ENCODE measurements around the gene PRKAR2B. TPM values are rescaled to one million over a fixed set of nuclear protein-coding genes. Genes with fewer than 3 reads are reported as not detected.
"Not testable (repeated sequence)": the region's sequence is repeated elsewhere in the genome, so short reads cannot be mapped to it uniquely, and the experiment has no call there.

Gene PRKAR2B
- total RNA-seq, 1 donor from 2014 or later: 0.14 TPM

- Mint-ChIP-seq H3K36me3 (ENCODE audit: low read depth) (no peaks in the 10 kb centered on the region), H3K27me3 (ENCODE audit: low read depth) (peaks cover 11% of the 10 kb centered on the region), H3K4me3 (ENCODE audit: low read depth) (no peak overlapping the region), H3K4me1 (ENCODE audit: low read depth) (no peaks in the 10 kb centered on the region), H3K27ac (no peak overlapping the region), H3K9me3 (no peaks in the 10 kb centered on the region)
- DNase-seq (ENCODE audit: low spot score): no peak
- intact Hi-C loops (cut with micrococcal nuclease): no loop called here
Measured at GRCh38 chr7:107151538-107151937, 107.0 kb downstream of the PRKAR2B start.

GRCh38 chr7:107152011-107152410 is 107.5 kb downstream of the PRKAR2B start:
- H3K27ac Mint-ChIP-seq: no peak overlapping the region
- DNase-seq (ENCODE audit: low spot score): no peak
- intact Hi-C loops (cut with micrococcal nuclease): no loop called here
- H3K27me3 Mint-ChIP-seq (ENCODE audit: low read depth): peaks cover 15% of the 10 kb centered on the region
- H3K4me1 Mint-ChIP-seq (ENCODE audit: low read depth): no peaks in the 10 kb centered on the region
- H3K36me3 Mint-ChIP-seq (ENCODE audit: low read depth): no peaks in the 10 kb centered on the region
- H3K4me3 Mint-ChIP-seq (ENCODE audit: low read depth): no peak overlapping the region
- no peaks in the 10 kb centered on the region for H3K9me3 Mint-ChIP-seq

- no peak for DNase-seq (ENCODE audit: low spot score)
- H3K9me3 Mint-ChIP-seq: no peaks in the 10 kb centered on the region
- H3K4me1 Mint-ChIP-seq (ENCODE audit: low read depth): no peaks in the 10 kb centered on the region
- no peaks in the 10 kb centered on the region for H3K36me3 Mint-ChIP-seq (ENCODE audit: low read depth)
- intact Hi-C loops (cut with micrococcal nuclease): no loop called here
- no peak overlapping the region for H3K4me3 Mint-ChIP-seq (ENCODE audit: low read depth)
- H3K27ac Mint-ChIP-seq: no peak overlapping the region
- peaks cover 17% of the 10 kb centered on the region for H3K27me3 Mint-ChIP-seq (ENCODE audit: low read depth)
Measured at GRCh38 chr7:107154826-107155225, 110.3 kb downstream of the PRKAR2B start.

DNA sequence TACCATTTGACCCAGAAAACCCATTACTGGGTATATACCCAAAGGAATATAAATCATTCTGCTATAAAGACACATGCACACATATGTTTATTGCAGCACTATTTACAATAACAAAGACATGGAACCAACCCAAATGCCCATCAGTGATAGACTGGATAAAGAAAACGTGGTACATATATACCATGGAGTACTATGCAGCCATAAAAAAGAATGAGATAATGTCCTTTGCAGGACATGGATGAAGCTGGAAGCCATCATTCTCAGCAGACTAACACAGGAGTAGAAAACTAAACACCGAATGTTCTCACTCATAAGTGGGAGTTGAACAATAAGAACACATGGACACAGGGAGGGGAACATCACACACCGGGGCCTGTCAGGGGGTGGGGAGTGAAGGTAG is 111.2 kb downstream of the PRKAR2B start:
- H3K9me3 Mint-ChIP-seq; H3K4me1 Mint-ChIP-seq (ENCODE audit: low read depth); H3K4me3 Mint-ChIP-seq (ENCODE audit: low read depth); H3K36me3 Mint-ChIP-seq (ENCODE audit: low read depth); DNase-seq (ENCODE audit: low spot score); intact Hi-C loops (cut with micrococcal nuclease); H3K27ac Mint-ChIP-seq: not testable (repeated sequence)
- H3K27me3 Mint-ChIP-seq (ENCODE audit: low read depth): peaks cover 17% of the 10 kb centered on the region

GRCh38 chr7:107157091-107157490 is 112.6 kb downstream of the PRKAR2B start:
- intact Hi-C loops (cut with micrococcal nuclease): no loop called here
- Mint-ChIP-seq H3K9me3 (no peaks in the 10 kb centered on the region), H3K27me3 (ENCODE audit: low read depth) (peaks cover 17% of the 10 kb centered on the region), H3K4me3 (ENCODE audit: low read depth) (no peak overlapping the region), H3K36me3 (ENCODE audit: low read depth) (no peaks in the 10 kb centered on the region), H3K4me1 (ENCODE audit: low read depth) (no peaks in the 10 kb centered on the region), H3K27ac (no peak overlapping the region)
- DNase-seq (ENCODE audit: low spot score): no peak

DNA sequence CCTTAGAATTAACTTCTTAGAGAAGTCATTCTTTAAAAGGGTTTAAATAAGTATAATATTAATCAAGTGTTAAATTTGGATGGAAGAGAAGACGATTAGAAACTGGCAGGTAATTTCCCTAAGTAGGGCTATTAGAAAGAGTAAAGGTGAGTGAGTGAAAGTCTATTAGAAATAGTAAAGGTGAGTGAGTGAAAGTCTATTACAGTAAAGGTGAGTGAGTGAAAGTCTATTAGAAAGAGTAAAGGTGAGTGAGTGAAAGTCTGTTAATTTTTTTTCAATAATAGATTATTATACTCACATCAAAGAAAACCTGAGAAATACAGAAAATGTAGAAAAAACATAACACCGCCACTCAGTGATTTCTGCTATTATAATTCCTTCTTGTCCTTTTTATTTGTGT is 113.5 kb downstream of the PRKAR2B start:
- Mint-ChIP-seq H3K27me3 (ENCODE audit: low read depth) (peaks cover 14% of the 10 kb centered on the region), H3K9me3 (no peaks in the 10 kb centered on the region), H3K36me3 (ENCODE audit: low read depth) (no peaks in the 10 kb centered on the region), H3K4me1 (ENCODE audit: low read depth) (no peaks in the 10 kb centered on the region), H3K27ac (no peak overlapping the region), H3K4me3 (ENCODE audit: low read depth) (no peak overlapping the region)
- intact Hi-C loops (cut with micrococcal nuclease): no loop called here
- no peak for DNase-seq (ENCODE audit: low spot score)

DNA sequence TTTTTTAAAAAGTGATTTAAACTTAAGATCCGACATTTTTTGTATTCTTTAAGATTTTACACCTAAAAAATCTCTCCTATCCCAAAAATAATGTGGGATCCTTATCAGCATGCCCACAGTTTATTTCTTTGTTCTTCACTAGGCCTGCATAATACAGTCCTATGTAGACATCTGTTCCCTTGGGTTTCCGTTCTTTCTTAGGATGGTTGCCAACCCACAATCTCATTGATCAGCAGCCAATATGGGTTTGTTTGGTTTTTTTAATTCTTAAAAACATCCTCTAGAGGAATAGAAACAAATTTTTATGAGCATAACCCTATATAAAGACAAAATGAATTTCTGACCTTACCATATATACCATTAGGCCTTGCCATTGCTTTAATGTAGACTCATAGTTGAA is 115.9 kb downstream of the PRKAR2B start:
- intact Hi-C loops (cut with micrococcal nuclease): loop anchor here (10.0 kb wide), 1 partner anchor 714 kb away; no protein-coding TSS in a partner anchor
- no peak overlapping the region for H3K4me3 Mint-ChIP-seq (ENCODE audit: low read depth)
- no peaks in the 10 kb centered on the region for H3K9me3 Mint-ChIP-seq
- no peaks in the 10 kb centered on the region for H3K4me1 Mint-ChIP-seq (ENCODE audit: low read depth)
- no peak for DNase-seq (ENCODE audit: low spot score)
- no peak overlapping the region for H3K27ac Mint-ChIP-seq
- H3K36me3 Mint-ChIP-seq (ENCODE audit: low read depth): no peaks in the 10 kb centered on the region
- H3K27me3 Mint-ChIP-seq (ENCODE audit: low read depth): peaks cover 19% of the 10 kb centered on the region

DNA sequence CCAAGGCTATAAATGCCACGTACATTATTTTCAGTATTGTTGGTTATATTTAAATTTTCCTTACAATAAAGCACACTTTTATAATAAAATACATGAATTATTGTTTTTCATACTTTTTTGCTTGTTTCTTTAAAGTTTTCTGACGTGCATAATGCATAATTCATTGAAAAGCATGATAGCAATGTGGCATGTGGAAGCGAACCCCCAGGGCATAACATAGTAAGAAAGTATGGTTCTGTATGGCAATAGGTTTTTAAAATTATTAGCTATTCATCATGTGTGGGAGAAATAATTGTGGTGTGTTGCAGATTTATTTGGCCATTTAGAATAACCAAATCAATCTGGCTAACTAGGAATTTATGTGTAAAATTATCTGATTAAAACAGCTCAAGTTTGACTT is 116.9 kb downstream of the PRKAR2B start:
- H3K9me3 Mint-ChIP-seq: no peaks in the 10 kb centered on the region
- intact Hi-C loops (cut with micrococcal nuclease): loop anchor here (10.0 kb wide), 1 partner anchor 713 kb away; no protein-coding TSS in a partner anchor
- no peak for DNase-seq (ENCODE audit: low spot score)
- H3K27ac Mint-ChIP-seq: no peak overlapping the region
- no peak overlapping the region for H3K4me3 Mint-ChIP-seq (ENCODE audit: low read depth)
- H3K27me3 Mint-ChIP-seq (ENCODE audit: low read depth): peaks cover 24% of the 10 kb centered on the region
- peaks cover 4% of the 10 kb centered on the region for H3K4me1 Mint-ChIP-seq (ENCODE audit: low read depth)
- no peaks in the 10 kb centered on the region for H3K36me3 Mint-ChIP-seq (ENCODE audit: low read depth)

DNA sequence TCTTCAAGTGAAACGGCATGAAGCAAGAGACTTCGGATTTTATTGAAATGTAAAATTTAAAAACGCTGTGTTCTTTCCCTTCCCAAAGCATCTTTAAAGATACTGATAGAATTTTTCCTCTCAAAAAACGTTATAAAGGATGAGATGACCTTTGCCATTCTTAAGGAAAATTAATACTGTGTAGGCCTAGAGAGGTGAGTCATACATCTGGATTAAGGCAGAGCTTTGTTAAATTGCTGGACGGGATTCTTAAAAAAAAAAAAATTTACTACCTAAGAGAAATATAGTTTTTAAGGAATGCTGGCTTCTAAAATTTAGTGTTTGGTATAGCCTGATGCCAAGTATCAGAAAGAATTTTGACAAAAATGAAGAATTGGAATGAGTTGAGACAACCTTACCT is 118.0 kb downstream of the PRKAR2B start:
- DNase-seq (ENCODE audit: low spot score): no peak
- H3K27ac Mint-ChIP-seq: no peak overlapping the region
- H3K9me3 Mint-ChIP-seq: no peaks in the 10 kb centered on the region
- H3K36me3 Mint-ChIP-seq (ENCODE audit: low read depth): no peaks in the 10 kb centered on the region
- intact Hi-C loops (cut with micrococcal nuclease): loop anchor here (10.0 kb wide), 1 partner anchor 712 kb away; no protein-coding TSS in a partner anchor
- H3K4me1 Mint-ChIP-seq (ENCODE audit: low read depth): peaks cover 7% of the 10 kb centered on the region
- no peak overlapping the region for H3K4me3 Mint-ChIP-seq (ENCODE audit: low read depth)
- H3K27me3 Mint-ChIP-seq (ENCODE audit: low read depth): peaks cover 18% of the 10 kb centered on the region

DNA sequence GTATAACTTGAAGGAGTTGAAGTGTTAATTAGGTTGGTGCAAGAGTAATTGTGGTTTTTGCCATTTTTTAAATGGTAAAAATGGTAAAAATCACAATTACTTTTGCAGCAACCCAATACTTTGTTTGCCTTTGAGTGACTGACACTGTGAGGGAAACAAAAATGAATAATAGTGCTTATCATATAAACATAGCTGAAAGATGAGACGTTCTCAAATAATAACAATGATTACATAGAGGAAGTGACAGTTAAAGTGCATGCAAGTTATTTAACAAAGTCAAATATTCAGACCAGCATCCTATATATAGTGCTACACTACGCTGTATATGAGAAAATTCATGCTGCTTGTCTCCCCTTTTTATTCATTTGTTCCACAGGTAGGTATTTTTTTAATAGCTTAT is 119.6 kb downstream of the PRKAR2B start:
- intact Hi-C loops (cut with micrococcal nuclease): loop anchor here (10.0 kb wide), 1 partner anchor 711 kb away; no protein-coding TSS in a partner anchor
- no peak for DNase-seq (ENCODE audit: low spot score)
- Mint-ChIP-seq H3K27ac (no peak overlapping the region), H3K9me3 (no peaks in the 10 kb centered on the region), H3K36me3 (ENCODE audit: low read depth) (no peaks in the 10 kb centered on the region), H3K4me3 (ENCODE audit: low read depth) (no peak overlapping the region), H3K27me3 (ENCODE audit: low read depth) (peaks cover 15% of the 10 kb centered on the region), H3K4me1 (ENCODE audit: low read depth) (peaks cover 17% of the 10 kb centered on the region)

- H3K4me3 Mint-ChIP-seq (ENCODE audit: low read depth): no peak overlapping the region
- H3K27ac Mint-ChIP-seq: no peak overlapping the region
- H3K4me1 Mint-ChIP-seq (ENCODE audit: low read depth): peaks cover 23% of the 10 kb centered on the region
- H3K27me3 Mint-ChIP-seq (ENCODE audit: low read depth): peaks cover 15% of the 10 kb centered on the region
- H3K36me3 Mint-ChIP-seq (ENCODE audit: low read depth): no peaks in the 10 kb centered on the region
- no peak for DNase-seq (ENCODE audit: low spot score)
- intact Hi-C loops (cut with micrococcal nuclease): loop anchor here (5.0 to 10.0 kb wide), 6 partner anchors 417 to 1643 kb away; partner anchors contain the start of genes BCAP29, CCDC71L and PUS7
- no peaks in the 10 kb centered on the region for H3K9me3 Mint-ChIP-seq
Measured at GRCh38 chr7:107165341-107165740, 120.8 kb downstream of the PRKAR2B start.

DNA sequence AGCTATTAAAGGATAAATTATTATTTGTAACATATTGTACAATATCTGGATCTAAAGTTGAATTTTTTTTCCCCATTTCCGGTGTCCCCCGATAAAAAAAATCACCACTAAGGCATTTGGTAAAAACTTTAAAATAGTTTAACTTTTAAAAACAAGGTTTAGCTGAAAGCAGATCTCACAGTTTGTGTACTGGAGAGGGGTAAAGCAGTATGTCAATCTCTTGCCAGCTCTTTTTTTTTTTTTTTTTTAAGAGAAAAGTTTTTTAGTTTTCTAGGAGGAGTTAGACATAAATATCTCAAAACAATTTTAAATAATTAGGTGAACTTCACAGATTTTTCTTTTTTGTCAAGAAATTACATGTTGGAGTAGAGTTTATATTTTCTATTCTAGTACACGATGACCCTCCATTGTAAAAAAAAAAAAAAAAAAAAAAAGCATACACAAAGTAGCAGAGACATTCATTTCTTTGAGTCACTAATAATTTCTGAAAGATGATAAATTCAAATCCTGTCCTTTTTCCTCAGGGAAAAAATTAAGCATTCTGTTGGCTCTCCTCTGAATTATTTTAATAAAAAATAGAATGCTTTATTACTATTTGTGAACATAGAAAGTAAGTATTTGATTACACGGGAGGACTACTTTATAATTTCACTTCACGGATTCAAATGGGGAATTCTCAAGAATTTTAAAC is 122.4 kb downstream of the PRKAR2B start:
- Mint-ChIP-seq H3K4me1 (ENCODE audit: low read depth) (peaks cover 25% of the 10 kb centered on the region), H3K36me3 (ENCODE audit: low read depth) (peaks cover 3% of the 10 kb centered on the region), H3K4me3 (ENCODE audit: low read depth) (peak overlapping the region; percentile 89), H3K27ac (peak overlapping the region; percentile 96), H3K9me3 (no peaks in the 10 kb centered on the region), H3K27me3 (ENCODE audit: low read depth) (peaks cover 15% of the 10 kb centered on the region)
- DNase-seq (ENCODE audit: low spot score): no peak
- intact Hi-C loops (cut with micrococcal nuclease): loop anchor here (5.0 to 10.0 kb wide), 6 partner anchors 415 to 1645 kb away; partner anchors contain the start of genes BCAP29, CCDC71L and PUS7

DNA sequence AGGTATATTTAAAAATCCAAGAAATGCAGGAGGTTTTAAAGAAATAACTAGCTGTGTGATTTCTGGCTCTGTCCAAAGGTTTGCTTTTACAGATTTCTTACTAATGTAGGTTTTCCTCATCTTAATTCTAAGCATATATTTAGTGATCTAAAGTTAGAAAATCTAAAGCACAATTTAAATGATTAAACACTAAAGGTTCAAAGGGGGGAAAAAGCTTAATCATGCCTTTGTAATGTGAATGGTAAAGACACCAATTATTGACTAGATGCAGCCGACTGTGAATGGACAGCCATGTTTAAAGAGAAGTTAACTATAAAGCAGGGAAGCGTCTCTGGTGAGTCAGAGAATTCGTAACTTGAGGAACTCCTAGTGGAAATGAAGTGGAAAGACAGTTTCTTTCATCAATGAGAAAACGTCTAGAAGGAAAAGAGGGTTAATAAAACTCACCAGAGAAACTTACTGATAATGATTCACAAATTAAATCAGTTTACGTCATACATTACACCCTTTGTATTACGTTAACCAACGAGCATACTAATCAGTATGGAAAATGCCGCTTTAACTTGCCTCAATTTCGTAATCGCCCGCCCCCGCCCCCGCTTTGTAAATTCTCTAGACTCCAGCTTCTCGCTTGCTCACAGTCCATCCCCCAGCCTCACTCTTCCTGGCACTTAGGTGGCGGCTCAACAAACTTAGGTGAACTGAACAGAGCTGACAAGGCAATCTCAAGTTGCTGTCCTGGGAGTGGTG is 123.2 kb downstream of the PRKAR2B start:
- DNase-seq (ENCODE audit: low spot score): no peak
- Mint-ChIP-seq H3K9me3 (no peaks in the 10 kb centered on the region), H3K36me3 (ENCODE audit: low read depth) (peaks cover 6% of the 10 kb centered on the region), H3K4me3 (ENCODE audit: low read depth) (peak overlapping the region; percentile 89), H3K4me1 (ENCODE audit: low read depth) (peaks cover 28% of the 10 kb centered on the region), H3K27me3 (ENCODE audit: low read depth) (peaks cover 15% of the 10 kb centered on the region), H3K27ac (peak overlapping the region; percentile 96)
- intact Hi-C loops (cut with micrococcal nuclease): loop anchor here (1.0 to 10.0 kb wide), 12 partner anchors 301 to 1645 kb away; partner anchors contain the start of genes BCAP29, CBLL1, CCDC71L and NAMPT

Data from activated T-helper 2 cell treated with anti-CD3 and anti-CD28 coated beads, Interferon-gamma antibody, Interleukin-2, Interleukin-4, amounts not matched to agents 10 μg/mL and 5 μg/mL and 100 μg/mL, durations not matched to agents 14 hours and 24 hours and 36 hours (primary cell).